Nephron (organoid): ENCODE results near the gene ATAD1.

Source experiments
- H3K27ac Mint-ChIP-seq, 3 experiments: 2 replicates each; pipeline ENCODE4 v1.8.0; 2020; ENCODE audit warnings: mixed read lengths in 3 of 3, mild to moderate bottlenecking in 2 of 3, moderate library complexity in 1 of 3
- H3K27me3 Mint-ChIP-seq: 2 replicates; pipeline ENCODE4 v1.8.0; 2021; ENCODE audit warnings: low read depth, mild to moderate bottlenecking, moderate library complexity, mixed read lengths
- H3K36me3 Mint-ChIP-seq: 2 replicates; pipeline ENCODE4 v1.8.0; 2020; ENCODE audit warnings: low read depth, mixed read lengths
- H3K4me1 Mint-ChIP-seq: 2 replicates; pipeline ENCODE4 v1.8.0; 2020; ENCODE audit warnings: mixed read lengths
- H3K4me3 Mint-ChIP-seq, 3 experiments: 2 replicates each; pipeline ENCODE4 v1.8.0; 2020; ENCODE audit warnings: mild to moderate bottlenecking in 3 of 3, mixed read lengths in 3 of 3, moderate library complexity in 2 of 3
- H3K9me3 Mint-ChIP-seq: 2 replicates; pipeline ENCODE4 v1.8.0; 2020; ENCODE audit warnings: mixed read lengths
- TF ChIP-seq, protein P1 (sequence below), 3 experiments: fragments of 200-600 bp; sonication (generic); IDR thresholded peaks; one replicate each; pipeline ENCODE4 v1.5.0; 2021; ENCODE audit warnings: antibody characterized with exemption in 3 of 3; ENCODE audit not compliant: unreplicated experiment in 3 of 3

Gene ATAD1

DNA sequence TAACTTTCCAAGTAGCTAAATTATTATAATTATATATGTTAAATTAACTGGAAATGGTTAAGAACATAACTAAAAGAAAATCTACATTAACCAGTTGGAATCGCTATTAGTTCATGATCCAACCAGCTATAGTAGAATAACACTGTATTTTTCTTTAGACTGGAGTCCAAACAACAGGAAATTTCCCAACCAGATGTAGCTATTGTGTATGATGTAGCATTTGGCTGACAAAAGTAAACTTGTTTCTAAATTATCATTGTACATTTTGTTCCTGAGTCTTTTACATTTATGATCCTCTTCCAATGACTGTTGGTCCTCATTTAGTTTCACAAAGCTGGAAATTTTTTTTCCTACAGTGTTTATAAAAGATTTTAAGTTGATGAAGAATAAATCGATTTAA, 96.2 kb downstream of the ATAD1 start:
- Mint-ChIP-seq H3K4me3 (no peak overlapping the region), H3K36me3 (peaks cover 3% of the 10 kb centered on the region), H3K9me3 (no peaks in the 10 kb centered on the region), H3K27me3 (no peaks in the 10 kb centered on the region), H3K27ac (no peak overlapping the region), H3K4me1 (no peaks in the 10 kb centered on the region)
- TF ChIP-seq, protein P1, sequence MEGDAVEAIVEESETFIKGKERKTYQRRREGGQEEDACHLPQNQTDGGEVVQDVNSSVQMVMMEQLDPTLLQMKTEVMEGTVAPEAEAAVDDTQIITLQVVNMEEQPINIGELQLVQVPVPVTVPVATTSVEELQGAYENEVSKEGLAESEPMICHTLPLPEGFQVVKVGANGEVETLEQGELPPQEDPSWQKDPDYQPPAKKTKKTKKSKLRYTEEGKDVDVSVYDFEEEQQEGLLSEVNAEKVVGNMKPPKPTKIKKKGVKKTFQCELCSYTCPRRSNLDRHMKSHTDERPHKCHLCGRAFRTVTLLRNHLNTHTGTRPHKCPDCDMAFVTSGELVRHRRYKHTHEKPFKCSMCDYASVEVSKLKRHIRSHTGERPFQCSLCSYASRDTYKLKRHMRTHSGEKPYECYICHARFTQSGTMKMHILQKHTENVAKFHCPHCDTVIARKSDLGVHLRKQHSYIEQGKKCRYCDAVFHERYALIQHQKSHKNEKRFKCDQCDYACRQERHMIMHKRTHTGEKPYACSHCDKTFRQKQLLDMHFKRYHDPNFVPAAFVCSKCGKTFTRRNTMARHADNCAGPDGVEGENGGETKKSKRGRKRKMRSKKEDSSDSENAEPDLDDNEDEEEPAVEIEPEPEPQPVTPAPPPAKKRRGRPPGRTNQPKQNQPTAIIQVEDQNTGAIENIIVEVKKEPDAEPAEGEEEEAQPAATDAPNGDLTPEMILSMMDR (IDR thresholded peaks at IDR 0.05; ENCODE audit: unreplicated experiment in 3 of 3), result no peak

DNA sequence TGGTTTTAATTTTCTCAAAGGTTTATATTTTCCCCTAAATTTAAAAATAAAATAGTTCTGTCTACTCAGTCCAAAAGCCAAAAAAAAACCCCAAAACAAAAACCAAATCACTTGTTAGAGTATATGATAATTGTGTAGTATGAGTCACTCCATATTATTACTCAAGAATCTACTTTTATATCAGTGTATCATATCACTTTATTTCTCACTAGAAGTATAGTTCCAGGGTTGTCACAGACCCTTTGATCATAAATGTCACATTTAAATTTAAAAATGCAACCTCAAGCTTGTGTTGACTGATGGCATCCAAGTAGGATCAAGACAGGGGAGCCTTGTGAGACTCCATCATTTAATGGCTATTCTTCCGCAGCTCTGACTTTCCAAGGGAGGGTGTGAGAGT, 97.4 kb downstream of the ATAD1 start:
- no peaks in the 10 kb centered on the region for H3K9me3 Mint-ChIP-seq
- H3K27ac Mint-ChIP-seq, result no peak overlapping the region
- TF ChIP-seq, protein P1 (IDR thresholded peaks at IDR 0.05; ENCODE audit: unreplicated experiment in 3 of 3), result no peak
- no peaks in the 10 kb centered on the region for H3K27me3 Mint-ChIP-seq
- H3K4me1 Mint-ChIP-seq, result no peaks in the 10 kb centered on the region
- peaks cover 9% of the 10 kb centered on the region for H3K36me3 Mint-ChIP-seq
- no peak overlapping the region for H3K4me3 Mint-ChIP-seq

GRCh38 chr10:87716348-87716670, 101.7 kb downstream of the ATAD1 start:
- Mint-ChIP-seq H3K4me1 (no peaks in the 10 kb centered on the region), H3K9me3 (no peaks in the 10 kb centered on the region), H3K36me3 (peaks cover 19% of the 10 kb centered on the region), H3K27ac (no peak overlapping the region), H3K4me3 (no peak overlapping the region), H3K27me3 (no peaks in the 10 kb centered on the region)
- TF ChIP-seq, protein P1 (IDR thresholded peaks at IDR 0.05; ENCODE audit: unreplicated experiment in 3 of 3), result no peak

GRCh38 chr10:87715552-87716347, 102.3 kb downstream of the ATAD1 start:
- Mint-ChIP-seq H3K4me3 (no peak overlapping the region), H3K9me3 (no peaks in the 10 kb centered on the region), H3K27ac (no peak overlapping the region), H3K36me3 (peaks cover 19% of the 10 kb centered on the region), H3K4me1 (no peaks in the 10 kb centered on the region), H3K27me3 (no peaks in the 10 kb centered on the region)
- TF ChIP-seq, protein P1 (IDR thresholded peaks at IDR 0.05; ENCODE audit: unreplicated experiment in 3 of 3), result no peak

DNA sequence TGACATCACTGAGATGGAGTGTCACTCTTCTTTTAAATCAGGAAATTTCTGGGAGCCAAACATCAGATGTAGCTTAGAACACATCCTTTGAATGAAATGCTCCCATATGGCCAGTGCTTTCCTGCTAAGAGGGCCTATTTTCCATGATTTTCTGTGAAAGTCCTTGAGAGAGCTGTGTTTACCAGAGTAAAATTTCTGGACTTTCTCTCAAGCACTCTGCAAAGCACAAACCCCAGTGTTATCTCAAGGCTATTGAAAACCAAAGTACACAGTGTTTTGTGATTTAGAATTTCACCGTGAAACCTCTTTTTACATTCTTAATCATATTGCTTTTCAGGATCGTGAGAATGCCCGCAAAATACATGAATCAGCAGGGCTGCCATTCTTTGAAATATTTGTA, 104.3 kb downstream of the ATAD1 start:
- no peaks in the 10 kb centered on the region for H3K9me3 Mint-ChIP-seq
- no peaks in the 10 kb centered on the region for H3K27me3 Mint-ChIP-seq
- no peak overlapping the region for H3K4me3 Mint-ChIP-seq
- H3K36me3 Mint-ChIP-seq, result peaks cover 19% of the 10 kb centered on the region
- H3K27ac Mint-ChIP-seq, result no peak overlapping the region
- TF ChIP-seq, protein P1 (IDR thresholded peaks at IDR 0.05; ENCODE audit: unreplicated experiment in 3 of 3), result no peak
- no peaks in the 10 kb centered on the region for H3K4me1 Mint-ChIP-seq
